ENCODE data around the gene SH3GLB1.
A peak's percentile ranks its signal among the peaks of the same experiment; 100 is the strongest.

GRCh38 chr1:86706018-86706635, 1.8 kb downstream of the SH3GLB1 start:
- TF ChIP-seq MXI1 (IDR thresholded peaks at IDR 0.05; ENCODE audit: borderline replicate concordance, low read depth, low read length) (no peak), RCOR1 (IDR thresholded peaks at IDR 0.05; ENCODE audit: insufficient replicate concordance, low read length) (no peak), CEBPB (IDR thresholded peaks at IDR 0.05; ENCODE audit: low read depth, low read length) (0 out of 2 replicates have a peak, but pooled peaks have one; percentile 3), RFX5 (IDR thresholded peaks at IDR 0.05; ENCODE audit: low read depth, low read length) (no peak), POLR2A (IDR thresholded peaks at IDR 0.05; ENCODE audit: low read depth, low read length) (no peak), RAD21 (IDR thresholded peaks at IDR 0.05; ENCODE audit: low read length) (no peak), USF2 (IDR thresholded peaks at IDR 0.05; ENCODE audit: low read depth, low read length) (no peak)
- TF ChIP-seq, protein P1, sequence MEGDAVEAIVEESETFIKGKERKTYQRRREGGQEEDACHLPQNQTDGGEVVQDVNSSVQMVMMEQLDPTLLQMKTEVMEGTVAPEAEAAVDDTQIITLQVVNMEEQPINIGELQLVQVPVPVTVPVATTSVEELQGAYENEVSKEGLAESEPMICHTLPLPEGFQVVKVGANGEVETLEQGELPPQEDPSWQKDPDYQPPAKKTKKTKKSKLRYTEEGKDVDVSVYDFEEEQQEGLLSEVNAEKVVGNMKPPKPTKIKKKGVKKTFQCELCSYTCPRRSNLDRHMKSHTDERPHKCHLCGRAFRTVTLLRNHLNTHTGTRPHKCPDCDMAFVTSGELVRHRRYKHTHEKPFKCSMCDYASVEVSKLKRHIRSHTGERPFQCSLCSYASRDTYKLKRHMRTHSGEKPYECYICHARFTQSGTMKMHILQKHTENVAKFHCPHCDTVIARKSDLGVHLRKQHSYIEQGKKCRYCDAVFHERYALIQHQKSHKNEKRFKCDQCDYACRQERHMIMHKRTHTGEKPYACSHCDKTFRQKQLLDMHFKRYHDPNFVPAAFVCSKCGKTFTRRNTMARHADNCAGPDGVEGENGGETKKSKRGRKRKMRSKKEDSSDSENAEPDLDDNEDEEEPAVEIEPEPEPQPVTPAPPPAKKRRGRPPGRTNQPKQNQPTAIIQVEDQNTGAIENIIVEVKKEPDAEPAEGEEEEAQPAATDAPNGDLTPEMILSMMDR (conservative IDR thresholded peaks at IDR 0.05; ENCODE audit: low read depth, low read length) = no peak
